Hepatocyte (in vitro differentiated cells): Measurements from ENCODE around the gene KANSL3. TPM values are rescaled to one million over a fixed set of nuclear protein-coding genes. Genes with fewer than 3 reads are reported as not detected.

Source experiments
- DNase-seq: peaks from one replicate; pipeline ENCODE4 v3.0.0-alpha.2; 2016; ENCODE audit warnings: low spot score
- H2AFZ ChIP-seq: fragments of 200-600 bp; sonication (generic); 2 replicates; pipeline ENCODE4 v1.6.0; 2016; ENCODE audit warnings: antibody characterized with exemption, mild to moderate bottlenecking
- H3K27ac ChIP-seq: fragments of 200-600 bp; sonication (generic); 2 replicates; pipeline ENCODE4 v1.5.1; 2016; ENCODE audit warnings: mild to moderate bottlenecking
- H3K27me3 ChIP-seq: fragments of 200-600 bp; sonication (generic); 2 replicates; pipeline ENCODE4 v1.6.1; 2016
- H3K36me3 ChIP-seq: fragments of 200-600 bp; sonication (generic); replicated peaks from 2 replicates; pipeline ENCODE4 v1.5.1; 2016; ENCODE audit warnings: low read depth; ENCODE audit not compliant: insufficient read depth
- H3K4me1 ChIP-seq: fragments of 200-600 bp; sonication (generic); 2 replicates; pipeline ENCODE4 v1.5.1; 2016; ENCODE audit warnings: mild to moderate bottlenecking, moderate library complexity; ENCODE audit not compliant: insufficient read depth
- H3K4me2 ChIP-seq: fragments of 200-600 bp; sonication (generic); 2 replicates; pipeline ENCODE4 v1.6.0; 2016
- H3K4me3 ChIP-seq: fragments of 200-600 bp; sonication (generic); 2 replicates; pipeline ENCODE4 v1.5.1; 2016; ENCODE audit warnings: mild to moderate bottlenecking
- H3K79me2 ChIP-seq: fragments of 200-600 bp; sonication (generic); 2 replicates; pipeline ENCODE4 v1.6.0; 2017; ENCODE audit warnings: mild to moderate bottlenecking
- H3K9me2 ChIP-seq: fragments of 200-600 bp; sonication (generic); replicated peaks from 2 replicates; pipeline ENCODE4 v1.6.0; 2017; ENCODE audit warnings: mild to moderate bottlenecking; ENCODE audit not compliant: insufficient read depth
- H3K9me3 ChIP-seq: fragments of 200-600 bp; sonication (generic); 2 replicates; pipeline ENCODE4 v1.5.1; 2016; ENCODE audit warnings: low read depth, mild to moderate bottlenecking
- H4K20me1 ChIP-seq: fragments of 200-600 bp; sonication (generic); 2 replicates; pipeline ENCODE4 v1.6.0; 2016; ENCODE audit warnings: mild to moderate bottlenecking; ENCODE audit not compliant: insufficient read depth, poor library complexity, severe bottlenecking
- EZH2 ChIP-seq: fragments of 200-600 bp; sonication (generic); IDR thresholded peaks from 2 replicates; pipeline ENCODE4 v1.6.1; 2016; ENCODE audit warnings: antibody characterized with exemption, mild to moderate bottlenecking, borderline replicate concordance
- EZH2phosphoT487 ChIP-seq: fragments of 200-600 bp; sonication (generic); IDR thresholded peaks from one replicate; pipeline ENCODE4 v1.6.1; 2018; ENCODE audit warnings: antibody characterized with exemption, mild to moderate bottlenecking, low read depth, moderate library complexity; ENCODE audit not compliant: unreplicated experiment, severe bottlenecking
- WGBS: methylation state at CpG from one replicate; pipeline ENCODE4 v1.1.6; 2016; ENCODE audit warnings: low lambda C conversion rate; ENCODE audit errors: missing lambda C conversion rate; 5-methylcytosine and 5-hydroxymethylcytosine counted together
- polyA plus RNA-seq: library from polyadenylated mRNA; unstranded; fragments of >200 nt; fragmentation: Nextera tagmentation; extraction: Ambion mirVana; gene quantifications from 2 replicates; pipeline ENCODE4 v1.2.1, GENCODE V29; 2016
- total RNA-seq: library from RNA; depleted of rRNA; stranded (reverse); fragments of >200 nt; gene quantifications from 2 replicates; pipeline ENCODE4 v1.2.3, GENCODE V29; 2014
- TF ChIP-seq, protein P1 (sequence below): fragments of 200-600 bp; sonication (generic); IDR thresholded peaks from 2 replicates; pipeline ENCODE4 v1.5.1; 2016; ENCODE audit warnings: antibody characterized with exemption, mild to moderate bottlenecking; ENCODE audit not compliant: poor library complexity

Gene KANSL3
- total and polyA plus RNA-seq, 2 experiments from 2014 or later, result 18.4 to 26.7 TPM

DNA sequence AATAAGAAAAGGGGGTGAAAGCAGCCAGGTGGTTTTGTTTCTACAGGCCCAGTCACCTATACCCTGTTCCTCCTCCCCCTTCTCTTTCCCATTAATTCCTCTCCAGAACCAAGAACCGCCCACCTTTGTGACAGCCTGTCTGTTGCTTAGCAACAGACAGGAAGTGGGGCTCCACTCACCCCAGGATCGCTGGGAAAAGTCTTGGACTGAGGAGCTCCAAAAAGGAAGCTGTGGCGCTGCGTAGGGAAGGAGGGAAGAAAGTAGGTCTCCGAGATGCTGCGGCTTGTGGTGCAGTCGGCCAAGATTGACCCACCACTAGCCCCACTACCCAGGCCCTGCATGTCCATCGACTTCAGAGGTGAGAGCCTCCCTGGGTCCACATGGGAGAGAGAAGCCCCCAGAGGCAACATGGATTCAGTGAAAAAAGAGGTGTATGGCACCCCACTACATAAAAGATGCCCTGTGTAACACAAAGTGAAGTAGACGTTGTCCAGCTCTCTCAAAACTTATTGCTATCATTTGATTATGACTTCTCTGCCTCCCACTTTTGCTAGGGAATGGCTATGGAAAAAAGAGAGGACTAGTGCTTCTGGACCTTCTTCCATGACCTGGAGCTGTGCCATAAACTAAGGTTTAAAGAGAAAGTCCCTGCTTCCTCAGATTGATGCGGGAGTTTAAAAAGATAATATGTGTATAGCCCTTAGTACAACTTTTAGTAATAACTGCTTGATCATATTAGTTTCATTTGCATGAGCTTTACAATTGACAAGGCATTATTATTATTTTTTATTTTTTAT, 4.7 kb upstream of the KANSL3 start, which contains the start of gene FER1L5:
FER1L5 (plus strand) TSS at position 201 of the 797 bp plus-strand sequence; CDS start at position 274, 73 bp downstream.
- no peak within 1 kb of the TSS for H3K27ac ChIP-seq
- no peaks in the 10 kb centered on the region for H4K20me1 ChIP-seq
- no peaks in the 10 kb centered on the region for H3K9me3 ChIP-seq
- H3K27me3 ChIP-seq, result no peaks in the 10 kb centered on the region
- TF ChIP-seq, protein P1, sequence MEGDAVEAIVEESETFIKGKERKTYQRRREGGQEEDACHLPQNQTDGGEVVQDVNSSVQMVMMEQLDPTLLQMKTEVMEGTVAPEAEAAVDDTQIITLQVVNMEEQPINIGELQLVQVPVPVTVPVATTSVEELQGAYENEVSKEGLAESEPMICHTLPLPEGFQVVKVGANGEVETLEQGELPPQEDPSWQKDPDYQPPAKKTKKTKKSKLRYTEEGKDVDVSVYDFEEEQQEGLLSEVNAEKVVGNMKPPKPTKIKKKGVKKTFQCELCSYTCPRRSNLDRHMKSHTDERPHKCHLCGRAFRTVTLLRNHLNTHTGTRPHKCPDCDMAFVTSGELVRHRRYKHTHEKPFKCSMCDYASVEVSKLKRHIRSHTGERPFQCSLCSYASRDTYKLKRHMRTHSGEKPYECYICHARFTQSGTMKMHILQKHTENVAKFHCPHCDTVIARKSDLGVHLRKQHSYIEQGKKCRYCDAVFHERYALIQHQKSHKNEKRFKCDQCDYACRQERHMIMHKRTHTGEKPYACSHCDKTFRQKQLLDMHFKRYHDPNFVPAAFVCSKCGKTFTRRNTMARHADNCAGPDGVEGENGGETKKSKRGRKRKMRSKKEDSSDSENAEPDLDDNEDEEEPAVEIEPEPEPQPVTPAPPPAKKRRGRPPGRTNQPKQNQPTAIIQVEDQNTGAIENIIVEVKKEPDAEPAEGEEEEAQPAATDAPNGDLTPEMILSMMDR, result no peak
- TF ChIP-seq EZH2, result no peak
- no peak for TF ChIP-seq EZH2phosphoT487
- no peaks in the 10 kb centered on the region for H3K4me1 ChIP-seq
- peaks cover under 1% of the 10 kb centered on the region for H3K79me2 ChIP-seq
- H3K36me3 ChIP-seq, result no peaks in the 10 kb centered on the region
- H3K9me2 ChIP-seq, result no peaks in the 10 kb centered on the region
- peak within 1 kb of the TSS; percentile 60 for H3K4me2 ChIP-seq
- DNase-seq, result peak; percentile 53
- no peak within 1 kb of the TSS for H3K4me3 ChIP-seq
- peak within 1 kb of the TSS; percentile 22 for H2AFZ ChIP-seq
- 55% methylated on average over 10 of the region's 10 CpGs for WGBS

DNA sequence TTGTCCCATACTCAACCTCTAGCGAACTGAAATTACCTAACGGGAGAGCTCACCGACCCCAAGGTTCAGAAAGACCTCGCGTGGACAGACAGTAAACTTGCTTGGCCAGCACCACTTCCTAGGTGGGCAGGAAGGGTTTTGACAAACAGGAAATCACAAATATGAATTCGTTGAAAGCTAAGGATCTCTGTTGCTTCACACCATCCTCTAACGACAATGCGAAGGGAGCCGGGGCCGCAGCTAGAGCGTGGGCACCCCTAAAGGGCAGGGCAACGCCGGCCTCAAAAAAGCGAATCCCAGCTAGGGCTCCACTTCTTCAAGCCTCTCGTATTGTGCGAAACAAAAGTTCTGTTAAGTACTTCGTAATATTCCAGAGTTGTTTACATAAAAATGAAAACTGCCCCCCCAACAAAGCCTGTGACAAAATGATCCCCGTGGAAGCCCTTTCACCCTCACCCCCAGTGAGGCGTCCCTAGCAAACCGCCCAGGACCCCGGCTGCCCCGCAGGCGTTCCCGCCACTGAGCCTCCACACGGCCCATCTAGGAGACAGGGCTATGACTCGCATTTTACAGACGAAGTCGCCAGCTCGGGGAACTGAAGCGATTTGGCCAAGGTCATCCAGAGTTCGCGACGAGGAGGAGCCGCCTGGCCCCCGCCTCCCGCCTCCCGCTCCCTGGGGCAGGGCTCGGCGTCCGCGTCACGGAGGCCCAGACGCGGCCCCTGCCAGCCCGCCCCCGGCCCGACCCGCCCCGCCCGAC, 548 bp downstream of the KANSL3 start:
- Histone ChIP-seq H3K79me2 (peaks cover 50% of the 10 kb centered on the region), H3K4me1 (peaks cover 13% of the 10 kb centered on the region), H3K36me3 (no peaks in the 10 kb centered on the region), H4K20me1 (peaks cover 13% of the 10 kb centered on the region), H3K27me3 (no peaks in the 10 kb centered on the region), H2AFZ (peak overlapping the region; percentile 69), H3K9me2 (no peaks in the 10 kb centered on the region), H3K4me2 (peak overlapping the region; percentile 87), H3K4me3 (peak overlapping the region; percentile 92), H3K27ac (peak overlapping the region; percentile 98), H3K9me3 (no peaks in the 10 kb centered on the region)
- peak; percentile 91 for DNase-seq
- TF ChIP-seq, protein P1, result no peak
- TF ChIP-seq EZH2 (no peak), EZH2phosphoT487 (no peak)
- WGBS, result 4% methylated on average over 27 of the region's 50 CpGs

DNA sequence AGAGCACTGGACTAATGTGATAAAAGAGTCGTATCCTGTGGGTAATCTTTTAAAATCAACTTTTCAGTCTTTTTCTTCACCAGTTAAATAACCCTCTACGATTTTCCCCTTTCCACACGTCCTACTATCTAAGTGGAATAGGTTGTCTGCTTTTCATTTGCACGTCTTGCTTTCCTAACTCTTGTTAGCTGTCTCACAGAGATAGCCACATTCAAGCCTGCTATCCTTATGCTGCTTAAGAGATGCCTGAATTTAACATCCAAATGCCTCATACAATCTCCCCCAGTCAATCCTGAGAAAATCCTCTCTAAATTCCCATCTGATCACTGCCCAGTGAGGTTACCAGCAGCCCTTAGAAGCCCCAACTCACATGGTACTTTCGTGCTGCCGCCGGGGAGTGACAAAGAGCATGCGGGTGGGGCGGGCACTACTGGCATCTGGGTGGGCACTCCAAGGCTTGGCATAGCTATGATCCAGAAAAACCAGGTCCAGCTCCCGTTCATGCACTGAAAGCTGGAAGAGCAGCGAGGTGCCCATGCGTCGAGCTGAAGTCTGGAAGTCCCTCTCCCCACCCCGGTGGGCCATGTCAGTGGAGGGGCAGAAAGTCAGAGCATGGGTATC, 1.5 kb downstream of the KANSL3 start:
- Histone ChIP-seq H3K4me2 (peak overlapping the region; percentile 87), H3K9me3 (no peaks in the 10 kb centered on the region), H3K9me2 (no peaks in the 10 kb centered on the region), H3K36me3 (no peaks in the 10 kb centered on the region), H4K20me1 (peaks cover 13% of the 10 kb centered on the region), H3K27ac (peak overlapping the region; percentile 98), H3K4me1 (peaks cover 13% of the 10 kb centered on the region), H3K27me3 (no peaks in the 10 kb centered on the region), H3K4me3 (peak overlapping the region; percentile 92), H3K79me2 (peaks cover 58% of the 10 kb centered on the region), H2AFZ (no peak overlapping the region)
- DNase-seq, result no peak
- 73% methylated on average over 14 of the region's 14 CpGs for WGBS
- no peak for TF ChIP-seq EZH2phosphoT487
- TF ChIP-seq, protein P1, result no peak
- TF ChIP-seq EZH2, result no peak
